ENCODE measurements around the gene BPTF. TPM values are rescaled to one million over a fixed set of nuclear protein-coding genes. Genes with fewer than 3 reads are reported as not detected.

Gene BPTF
- total and polyA plus RNA-seq, 2 experiments from 2014 or later = 38.1 to 46.3 TPM

DNA sequence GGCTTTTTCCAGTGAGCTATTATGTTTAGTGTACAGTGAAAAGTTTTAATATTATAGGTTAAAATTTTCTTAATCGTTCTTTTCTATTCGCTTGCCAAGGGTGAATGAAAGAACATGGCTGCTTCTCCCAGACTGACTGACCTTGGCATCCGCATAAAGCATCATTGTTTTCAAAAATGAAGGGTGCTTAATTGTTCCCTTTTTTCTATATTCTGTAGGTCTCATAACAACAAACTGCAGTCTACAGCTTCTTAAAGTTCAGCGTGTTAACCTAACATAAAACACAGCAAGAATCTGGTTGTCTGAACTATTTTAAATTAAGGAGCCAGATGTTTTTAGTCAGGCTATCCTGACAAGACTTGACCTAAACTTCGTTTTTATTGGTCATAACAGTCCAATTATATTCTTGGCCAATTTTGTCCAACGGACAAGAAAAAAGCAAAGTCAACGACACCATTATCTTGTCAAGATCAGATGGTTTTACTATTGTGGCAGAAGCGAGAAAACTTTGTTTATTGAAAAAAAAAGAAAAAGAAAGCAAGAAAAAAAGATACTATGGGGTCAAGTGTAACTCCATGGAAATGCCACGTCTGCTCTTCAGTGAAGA, 156.8 kb downstream of the BPTF start:
- WGBS (ENCODE audit: low lambda C conversion rate, missing lambda C conversion rate) = 70% methylated on average over 9 of the region's 9 CpGs
- no peaks in the 10 kb centered on the region for H3K9me3 ChIP-seq (ENCODE audit: low read depth)
- no peaks in the 10 kb centered on the region for H3K9me2 ChIP-seq (replicated peaks; ENCODE audit: insufficient read depth)
- no peak for DNase-seq (ENCODE audit: low spot score)
- no peak overlapping the region for H3K4me2 ChIP-seq
- H3K36me3 ChIP-seq (replicated peaks; ENCODE audit: insufficient read depth, low read depth) = no peaks in the 10 kb centered on the region
- no peaks in the 10 kb centered on the region for H3K4me1 ChIP-seq (ENCODE audit: insufficient read depth)
- H3K4me3 ChIP-seq = no peak overlapping the region
- H4K20me1 ChIP-seq (ENCODE audit: insufficient read depth, poor library complexity, severe bottlenecking) = no peaks in the 10 kb centered on the region
- TF ChIP-seq, protein P1, sequence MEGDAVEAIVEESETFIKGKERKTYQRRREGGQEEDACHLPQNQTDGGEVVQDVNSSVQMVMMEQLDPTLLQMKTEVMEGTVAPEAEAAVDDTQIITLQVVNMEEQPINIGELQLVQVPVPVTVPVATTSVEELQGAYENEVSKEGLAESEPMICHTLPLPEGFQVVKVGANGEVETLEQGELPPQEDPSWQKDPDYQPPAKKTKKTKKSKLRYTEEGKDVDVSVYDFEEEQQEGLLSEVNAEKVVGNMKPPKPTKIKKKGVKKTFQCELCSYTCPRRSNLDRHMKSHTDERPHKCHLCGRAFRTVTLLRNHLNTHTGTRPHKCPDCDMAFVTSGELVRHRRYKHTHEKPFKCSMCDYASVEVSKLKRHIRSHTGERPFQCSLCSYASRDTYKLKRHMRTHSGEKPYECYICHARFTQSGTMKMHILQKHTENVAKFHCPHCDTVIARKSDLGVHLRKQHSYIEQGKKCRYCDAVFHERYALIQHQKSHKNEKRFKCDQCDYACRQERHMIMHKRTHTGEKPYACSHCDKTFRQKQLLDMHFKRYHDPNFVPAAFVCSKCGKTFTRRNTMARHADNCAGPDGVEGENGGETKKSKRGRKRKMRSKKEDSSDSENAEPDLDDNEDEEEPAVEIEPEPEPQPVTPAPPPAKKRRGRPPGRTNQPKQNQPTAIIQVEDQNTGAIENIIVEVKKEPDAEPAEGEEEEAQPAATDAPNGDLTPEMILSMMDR (IDR thresholded peaks at IDR 0.05; ENCODE audit: poor library complexity) = no peak
- H3K27ac ChIP-seq = no peak overlapping the region
- H3K79me2 ChIP-seq = no peaks in the 10 kb centered on the region
- H2AFZ ChIP-seq = no peak overlapping the region
- no peaks in the 10 kb centered on the region for H3K27me3 ChIP-seq

DNA sequence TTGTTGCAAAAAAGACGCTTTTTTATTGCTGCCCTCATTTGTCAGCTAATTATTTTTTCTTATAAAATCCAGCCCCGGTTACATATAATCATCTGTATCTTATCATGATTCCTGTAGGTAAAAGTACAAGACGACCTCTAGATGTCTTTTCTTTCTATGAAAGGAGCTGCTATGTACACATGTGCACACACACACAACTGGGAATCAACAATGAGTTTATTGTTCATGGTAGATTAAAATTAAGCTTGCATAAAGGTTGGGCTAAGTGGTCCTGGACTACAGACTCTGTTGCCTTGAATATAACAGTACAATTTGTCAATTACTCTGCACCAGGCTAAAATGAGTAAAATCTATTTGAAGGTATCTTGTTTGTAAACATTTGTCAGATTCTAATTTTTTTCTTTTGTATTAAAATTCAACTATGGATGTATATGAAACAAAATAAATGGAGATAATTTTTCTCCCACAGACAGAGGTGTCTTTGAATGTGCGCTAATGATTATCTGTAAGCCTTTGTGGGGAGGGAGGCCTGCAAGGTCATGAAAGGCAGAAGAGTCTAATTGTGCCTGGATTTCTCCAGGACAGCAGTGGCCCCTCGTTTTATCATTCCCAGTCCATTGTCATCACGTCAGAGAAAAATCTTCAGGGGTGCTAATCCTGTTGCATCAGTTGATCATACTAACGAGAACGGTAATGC, 157.5 kb downstream of the BPTF start:
- no peaks in the 10 kb centered on the region for H3K9me2 ChIP-seq (replicated peaks; ENCODE audit: insufficient read depth)
- H2AFZ ChIP-seq = no peak overlapping the region
- H3K27ac ChIP-seq = no peak overlapping the region
- no peaks in the 10 kb centered on the region for H3K79me2 ChIP-seq
- H3K4me1 ChIP-seq (ENCODE audit: insufficient read depth) = no peaks in the 10 kb centered on the region
- no peaks in the 10 kb centered on the region for H3K36me3 ChIP-seq (replicated peaks; ENCODE audit: insufficient read depth, low read depth)
- no peak for TF ChIP-seq EZH2 (IDR thresholded peaks at IDR 0.05; ENCODE audit: borderline replicate concordance)
- no peak for TF ChIP-seq EZH2phosphoT487 (IDR thresholded peaks at IDR 0.05; ENCODE audit: low read depth, severe bottlenecking, unreplicated experiment)
- TF ChIP-seq, protein P1 (IDR thresholded peaks at IDR 0.05; ENCODE audit: poor library complexity) = no peak
- H3K9me3 ChIP-seq (ENCODE audit: low read depth) = no peaks in the 10 kb centered on the region
- 77% methylated on average over 8 of the region's 8 CpGs for WGBS (ENCODE audit: low lambda C conversion rate, missing lambda C conversion rate)
- no peak overlapping the region for H3K4me3 ChIP-seq
- H4K20me1 ChIP-seq (ENCODE audit: insufficient read depth, poor library complexity, severe bottlenecking) = no peaks in the 10 kb centered on the region
- no peaks in the 10 kb centered on the region for H3K27me3 ChIP-seq
- no peak for DNase-seq (ENCODE audit: low spot score)
- no peak overlapping the region for H3K4me2 ChIP-seq

DNA sequence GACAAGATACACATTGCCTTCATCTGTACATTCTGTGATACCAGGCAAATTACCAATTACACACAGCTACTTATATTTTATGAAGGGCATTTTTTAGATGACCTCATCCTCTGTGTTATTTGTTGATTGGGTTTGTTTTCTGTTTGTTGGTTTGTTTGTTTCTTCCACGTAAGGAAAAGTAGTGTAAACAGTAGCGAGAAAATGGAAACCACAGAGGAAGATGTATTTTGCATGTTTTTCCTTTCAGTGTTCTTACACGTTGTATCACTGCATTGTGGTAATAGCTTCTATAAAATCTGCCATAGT, 158.0 kb downstream of the BPTF start:
- Histone ChIP-seq H3K9me2 (replicated peaks; ENCODE audit: insufficient read depth) (no peaks in the 10 kb centered on the region), H4K20me1 (ENCODE audit: insufficient read depth, poor library complexity, severe bottlenecking) (no peaks in the 10 kb centered on the region), H3K27ac (no peak overlapping the region), H2AFZ (no peak overlapping the region), H3K4me3 (no peak overlapping the region), H3K27me3 (no peaks in the 10 kb centered on the region), H3K9me3 (ENCODE audit: low read depth) (no peaks in the 10 kb centered on the region), H3K36me3 (replicated peaks; ENCODE audit: insufficient read depth, low read depth) (no peaks in the 10 kb centered on the region), H3K79me2 (no peaks in the 10 kb centered on the region), H3K4me1 (ENCODE audit: insufficient read depth) (no peaks in the 10 kb centered on the region), H3K4me2 (no peak overlapping the region)
- DNase-seq (ENCODE audit: low spot score) = no peak
- TF ChIP-seq EZH2phosphoT487 (IDR thresholded peaks at IDR 0.05; ENCODE audit: low read depth, severe bottlenecking, unreplicated experiment) (no peak), EZH2 (IDR thresholded peaks at IDR 0.05; ENCODE audit: borderline replicate concordance) (no peak)
- TF ChIP-seq, protein P1 (IDR thresholded peaks at IDR 0.05; ENCODE audit: poor library complexity) = no peak
- WGBS (ENCODE audit: low lambda C conversion rate, missing lambda C conversion rate) = 88% methylated on average over 3 of the region's 3 CpGs
